GM12865 (cell line): Measurements from ENCODE around the gene XIRP2.

ENCODE experiments used
- DNase-seq: peaks from one replicate; pipeline ENCODE4 v3.0.0; 2010; ENCODE audit warnings: low read depth
- H3K4me3 ChIP-seq: 2 replicates; pipeline ENCODE4 v1.5.1; 2011; ENCODE audit warnings: mild to moderate bottlenecking, low read depth, low read length, control low read depth
- TF ChIP-seq, protein P1 (sequence below): IDR thresholded peaks from 2 replicates; pipeline ENCODE4 v1.5.1; 2011; ENCODE audit warnings: low read length, control low read depth, low read depth, inconsistent platforms; ENCODE audit not compliant: insufficient read depth; ENCODE audit errors: missing control alignments

The XIRP2 gene

DNA sequence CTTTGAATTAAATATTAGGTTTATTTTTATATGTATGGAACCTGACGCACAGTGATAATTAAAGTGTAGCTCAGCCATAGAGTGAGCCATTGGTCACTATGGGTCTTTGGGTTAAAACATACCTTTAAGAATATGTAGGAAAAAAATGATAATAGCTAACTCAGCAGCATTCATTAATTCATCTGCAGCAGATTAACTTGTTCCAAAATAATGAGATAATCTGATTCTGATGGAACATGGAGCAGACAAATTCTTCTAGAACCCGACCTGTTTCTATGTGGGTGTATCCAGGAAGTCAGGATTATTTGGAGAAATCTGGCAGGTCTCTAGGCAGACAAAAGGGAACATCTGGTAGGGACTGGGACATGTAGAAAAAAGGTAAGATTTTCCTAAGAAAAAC, at the start of gene XIRP2:
Gene XIRP2 (plus strand): TSS at position 301 of the 400 bp plus-strand sequence. CDS start 15,003 bp downstream, outside the sequence.
- TF ChIP-seq, protein P1, sequence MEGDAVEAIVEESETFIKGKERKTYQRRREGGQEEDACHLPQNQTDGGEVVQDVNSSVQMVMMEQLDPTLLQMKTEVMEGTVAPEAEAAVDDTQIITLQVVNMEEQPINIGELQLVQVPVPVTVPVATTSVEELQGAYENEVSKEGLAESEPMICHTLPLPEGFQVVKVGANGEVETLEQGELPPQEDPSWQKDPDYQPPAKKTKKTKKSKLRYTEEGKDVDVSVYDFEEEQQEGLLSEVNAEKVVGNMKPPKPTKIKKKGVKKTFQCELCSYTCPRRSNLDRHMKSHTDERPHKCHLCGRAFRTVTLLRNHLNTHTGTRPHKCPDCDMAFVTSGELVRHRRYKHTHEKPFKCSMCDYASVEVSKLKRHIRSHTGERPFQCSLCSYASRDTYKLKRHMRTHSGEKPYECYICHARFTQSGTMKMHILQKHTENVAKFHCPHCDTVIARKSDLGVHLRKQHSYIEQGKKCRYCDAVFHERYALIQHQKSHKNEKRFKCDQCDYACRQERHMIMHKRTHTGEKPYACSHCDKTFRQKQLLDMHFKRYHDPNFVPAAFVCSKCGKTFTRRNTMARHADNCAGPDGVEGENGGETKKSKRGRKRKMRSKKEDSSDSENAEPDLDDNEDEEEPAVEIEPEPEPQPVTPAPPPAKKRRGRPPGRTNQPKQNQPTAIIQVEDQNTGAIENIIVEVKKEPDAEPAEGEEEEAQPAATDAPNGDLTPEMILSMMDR = no peak
- no peak for DNase-seq
- H3K4me3 ChIP-seq = no peak within 1 kb of the TSS

GRCh38 chr2:166841152-166841551, 47.1 kb upstream of the XIRP2 start:
- DNase-seq = no peak
- H3K4me3 ChIP-seq = no peak overlapping the region
- TF ChIP-seq, protein P1 = no peak

- TF ChIP-seq, protein P1 = no peak
- DNase-seq = no peak
- no peak overlapping the region for H3K4me3 ChIP-seq
These were observed 46.6 kb upstream of the XIRP2 start for GRCh38 chr2:166841679-166842078.

- TF ChIP-seq, protein P1 = no peak
- H3K4me3 ChIP-seq = no peak overlapping the region
- DNase-seq = no peak
These were observed 44.2 kb upstream of the XIRP2 start for GRCh38 chr2:166844111-166844510.

DNA sequence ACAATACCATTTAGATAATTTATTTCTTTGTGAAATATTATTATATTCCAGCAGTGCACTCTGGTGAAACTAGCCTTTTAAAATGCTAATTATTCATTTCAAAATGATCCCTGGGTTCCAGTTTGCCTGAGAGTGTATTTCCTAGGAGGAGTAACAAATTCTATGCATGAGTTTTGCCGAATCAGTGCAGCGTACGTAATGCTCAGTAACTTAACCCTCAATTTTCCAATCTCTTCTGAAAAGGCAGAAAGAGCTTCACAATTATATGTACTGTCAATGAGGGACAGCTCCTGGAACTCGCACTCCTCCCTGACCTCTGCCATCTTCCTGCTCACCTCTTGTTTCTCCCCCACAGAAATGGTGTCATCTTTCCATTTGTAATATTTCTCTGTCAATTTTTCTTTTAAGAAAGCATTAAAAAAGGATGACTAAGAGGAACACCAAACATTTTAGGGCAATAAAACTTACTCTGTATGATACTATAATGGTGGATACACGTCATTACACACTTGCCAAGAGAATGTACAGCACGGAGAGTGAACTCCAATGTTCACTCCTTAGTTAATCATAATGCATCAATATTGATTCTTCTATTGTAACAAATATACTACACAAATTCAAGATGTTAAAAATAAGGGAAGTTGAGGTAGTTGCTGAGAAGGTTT, 25.7 kb upstream of the XIRP2 start:
- TF ChIP-seq, protein P1 = no peak
- no peak overlapping the region for H3K4me3 ChIP-seq
- no peak for DNase-seq

DNA sequence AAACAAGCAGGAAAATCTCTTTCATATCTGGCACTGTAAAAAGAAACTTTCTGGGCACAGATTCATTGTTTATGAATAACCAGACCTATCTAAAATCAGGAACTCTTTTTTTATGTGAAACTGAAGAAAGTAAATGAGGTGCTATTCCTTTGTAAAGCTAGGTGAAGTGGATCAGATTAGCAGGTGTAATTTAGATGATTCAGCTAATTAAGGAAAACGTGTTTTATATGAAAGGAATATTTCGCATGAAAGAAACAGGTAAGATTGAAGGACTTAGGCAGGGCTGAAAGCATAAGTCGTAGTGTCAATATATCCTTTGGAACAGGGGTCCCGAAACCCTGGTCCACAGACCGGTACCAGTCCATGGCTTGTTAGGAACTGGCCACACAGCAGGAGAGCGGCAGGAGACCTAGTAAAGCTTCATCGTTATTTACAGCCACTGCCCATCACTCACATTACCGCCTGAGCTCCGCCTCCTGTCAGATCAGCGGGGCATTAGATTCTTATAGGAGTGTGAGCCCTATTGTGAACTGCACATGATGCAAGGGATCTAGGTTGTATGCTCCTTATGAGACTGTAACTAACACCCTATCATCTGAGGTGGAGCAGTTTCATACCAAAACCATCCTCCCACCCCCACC, 20.3 kb upstream of the XIRP2 start:
- H3K4me3 ChIP-seq = no peak overlapping the region
- DNase-seq = no peak
- TF ChIP-seq, protein P1 = no peak
